Measurements from ENCODE around the gene P2RY8. TPM values are rescaled to one million over a fixed set of nuclear protein-coding genes. Genes with fewer than 3 reads are reported as not detected.

The P2RY8 gene
- total RNA-seq, 4 donors from 2014 or later, result 0.81 to 2.7 (median 1.8) TPM

DNA sequence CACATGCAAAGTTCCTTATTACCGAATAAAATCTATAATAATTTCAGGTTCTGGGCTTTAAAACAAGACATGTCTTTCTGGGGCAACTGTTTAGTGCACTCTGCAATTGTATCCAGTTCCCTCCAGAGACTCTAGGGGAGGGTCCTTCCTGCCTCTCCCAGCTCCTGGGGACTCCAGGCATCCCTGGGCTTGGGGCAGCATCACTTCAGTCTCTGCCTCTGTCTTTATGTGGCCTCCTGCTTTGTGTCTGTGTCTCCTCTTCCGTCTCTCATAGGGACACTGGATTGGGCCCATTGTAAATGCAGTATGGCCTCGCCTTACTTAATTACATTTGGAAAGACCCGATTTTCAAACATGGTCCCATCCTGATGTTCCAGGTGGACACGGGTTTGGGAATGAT, 73.4 kb downstream of the P2RY8 start:
- no peaks in the 10 kb centered on the region for H3K36me3 ChIP-seq
- no peaks in the 10 kb centered on the region for H3K4me1 ChIP-seq
- no peak for ATAC-seq
- no peak overlapping the region for H3K4me3 ChIP-seq
- no peaks in the 10 kb centered on the region for H3K9me3 ChIP-seq
- peak overlapping the region in 1 of 4 donors; percentile 41 for H3K27ac ChIP-seq
- peaks cover 56% of the 10 kb centered on the region for H3K27me3 ChIP-seq
- WGBS, 2 donors (ENCODE audit: low coverage in 1 of 2), result 68 to 83% methylated on average over 2 to 4 of the region's 5 CpGs
- TF ChIP-seq EP300 (IDR thresholded peaks at IDR 0.05), result no peak
- TF ChIP-seq POLR2AphosphoS5 (IDR thresholded peaks at IDR 0.05), result no peak
- no peak for TF ChIP-seq POLR2A (IDR thresholded peaks at IDR 0.05)
- TF ChIP-seq, protein P1, sequence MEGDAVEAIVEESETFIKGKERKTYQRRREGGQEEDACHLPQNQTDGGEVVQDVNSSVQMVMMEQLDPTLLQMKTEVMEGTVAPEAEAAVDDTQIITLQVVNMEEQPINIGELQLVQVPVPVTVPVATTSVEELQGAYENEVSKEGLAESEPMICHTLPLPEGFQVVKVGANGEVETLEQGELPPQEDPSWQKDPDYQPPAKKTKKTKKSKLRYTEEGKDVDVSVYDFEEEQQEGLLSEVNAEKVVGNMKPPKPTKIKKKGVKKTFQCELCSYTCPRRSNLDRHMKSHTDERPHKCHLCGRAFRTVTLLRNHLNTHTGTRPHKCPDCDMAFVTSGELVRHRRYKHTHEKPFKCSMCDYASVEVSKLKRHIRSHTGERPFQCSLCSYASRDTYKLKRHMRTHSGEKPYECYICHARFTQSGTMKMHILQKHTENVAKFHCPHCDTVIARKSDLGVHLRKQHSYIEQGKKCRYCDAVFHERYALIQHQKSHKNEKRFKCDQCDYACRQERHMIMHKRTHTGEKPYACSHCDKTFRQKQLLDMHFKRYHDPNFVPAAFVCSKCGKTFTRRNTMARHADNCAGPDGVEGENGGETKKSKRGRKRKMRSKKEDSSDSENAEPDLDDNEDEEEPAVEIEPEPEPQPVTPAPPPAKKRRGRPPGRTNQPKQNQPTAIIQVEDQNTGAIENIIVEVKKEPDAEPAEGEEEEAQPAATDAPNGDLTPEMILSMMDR (IDR thresholded peaks at IDR 0.05), result no peak

DNA sequence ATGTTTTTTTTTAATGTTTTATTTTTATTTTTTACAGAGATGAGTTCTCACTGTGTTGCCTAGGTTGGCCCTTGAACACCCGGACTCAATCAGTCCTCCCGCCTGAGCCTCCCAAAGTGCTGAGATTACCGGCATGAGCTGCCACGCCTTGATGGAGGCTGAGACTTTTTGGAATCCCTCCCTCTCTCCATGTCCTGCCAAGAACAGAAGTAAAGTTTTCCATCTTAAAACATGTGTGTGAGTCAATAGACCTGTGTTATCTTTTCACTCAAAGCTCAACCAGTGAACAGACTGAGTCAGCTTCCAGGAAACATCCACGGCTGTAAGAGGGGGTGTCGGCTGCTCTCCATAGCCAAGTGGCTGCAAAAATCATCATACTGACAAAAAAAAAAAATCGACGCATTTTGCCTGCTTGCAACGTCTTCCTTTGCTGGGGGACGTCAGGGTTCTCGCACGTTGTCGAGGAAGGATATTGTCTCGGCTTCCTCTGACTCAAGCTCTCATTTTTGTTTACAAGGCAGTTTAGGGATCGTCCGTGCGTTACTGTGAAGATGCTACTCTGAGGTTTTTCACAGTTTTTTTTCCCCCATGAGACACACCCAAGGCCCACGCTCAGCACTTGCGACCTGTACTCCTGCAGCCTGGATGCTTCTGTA, 74.3 kb downstream of the P2RY8 start:
- Histone ChIP-seq H3K27ac (peak overlapping the region in 2 of 4 donors; percentile 41 to 42), H3K4me3 (no peak overlapping the region), H3K4me1 (no peaks in the 10 kb centered on the region), H3K27me3 (peaks cover 48% of the 10 kb centered on the region), H3K9me3 (no peaks in the 10 kb centered on the region), H3K36me3 (no peaks in the 10 kb centered on the region)
- no peak for TF ChIP-seq POLR2AphosphoS5 (IDR thresholded peaks at IDR 0.05)
- peak; percentile 58 for ATAC-seq
- WGBS, 2 donors (ENCODE audit: low coverage in 1 of 2), result 43 to 67% methylated on average over 16 to 18 of the region's 19 CpGs

DNA sequence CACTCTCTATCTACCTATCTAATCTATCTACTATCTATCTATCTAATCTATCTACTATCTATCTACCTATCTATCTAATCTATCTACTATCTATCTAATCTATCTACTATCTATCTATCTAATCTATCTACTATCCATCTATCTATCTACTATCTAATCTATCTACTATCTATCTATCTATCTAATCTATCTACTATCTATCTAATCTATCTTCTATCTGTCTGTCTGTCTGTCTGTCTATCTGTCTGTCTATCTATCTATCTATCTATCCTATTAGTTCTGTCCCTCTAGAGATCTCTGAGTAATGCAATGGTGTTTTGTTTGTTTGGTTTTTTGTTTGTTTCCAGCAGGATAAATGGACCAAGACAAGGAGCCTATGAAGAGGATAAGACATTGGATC, 74.9 kb downstream of the P2RY8 start:
- Histone ChIP-seq H3K36me3 (no peaks in the 10 kb centered on the region), H3K4me3 (no peak overlapping the region), H3K4me1 (no peaks in the 10 kb centered on the region), H3K27me3 (peaks cover 42% of the 10 kb centered on the region), H3K27ac (no peak overlapping the region), H3K9me3 (no peaks in the 10 kb centered on the region)
- TF ChIP-seq POLR2A (IDR thresholded peaks at IDR 0.05), result no peak
- no peak for TF ChIP-seq POLR2AphosphoS5 (IDR thresholded peaks at IDR 0.05)
- TF ChIP-seq EP300 (IDR thresholded peaks at IDR 0.05), result no peak
- TF ChIP-seq, protein P1 (IDR thresholded peaks at IDR 0.05), result no peak
- ATAC-seq, result no peak

DNA sequence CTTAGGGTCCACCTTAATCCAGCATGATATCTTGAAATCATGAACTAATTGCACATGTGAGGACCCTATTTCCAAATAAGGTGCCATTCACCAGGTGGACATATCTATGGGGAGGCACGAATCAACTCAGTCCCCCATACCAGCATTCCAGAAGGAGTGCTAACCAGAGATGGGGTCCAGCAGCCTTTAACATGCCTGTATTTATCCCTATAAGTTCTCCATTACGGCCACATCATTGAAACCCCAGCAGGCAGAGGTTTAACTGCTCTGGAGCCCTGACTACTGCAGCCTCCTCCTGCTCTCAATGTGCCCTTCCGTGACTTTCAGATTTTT, 81.1 kb downstream of the P2RY8 start:
- no peak for ATAC-seq
- no peaks in the 10 kb centered on the region for H3K36me3 ChIP-seq
- peaks cover 0 to 22% (median 12%) of the 10 kb centered on the region in 3 donors for H3K4me1 ChIP-seq
- no peak overlapping the region for H3K27ac ChIP-seq
- 33 to 55% methylated on average over 1 to 3 of the region's 3 CpGs for WGBS, 2 donors (ENCODE audit: low coverage in 1 of 2)
- H3K9me3 ChIP-seq, result no peaks in the 10 kb centered on the region
- TF ChIP-seq, protein P1 (IDR thresholded peaks at IDR 0.05), result no peak
- TF ChIP-seq POLR2AphosphoS5 (IDR thresholded peaks at IDR 0.05) (no peak), EP300 (IDR thresholded peaks at IDR 0.05) (no peak), POLR2A (IDR thresholded peaks at IDR 0.05) (no peak)
- no peak overlapping the region for H3K4me3 ChIP-seq
- H3K27me3 ChIP-seq, result no peaks in the 10 kb centered on the region

DNA sequence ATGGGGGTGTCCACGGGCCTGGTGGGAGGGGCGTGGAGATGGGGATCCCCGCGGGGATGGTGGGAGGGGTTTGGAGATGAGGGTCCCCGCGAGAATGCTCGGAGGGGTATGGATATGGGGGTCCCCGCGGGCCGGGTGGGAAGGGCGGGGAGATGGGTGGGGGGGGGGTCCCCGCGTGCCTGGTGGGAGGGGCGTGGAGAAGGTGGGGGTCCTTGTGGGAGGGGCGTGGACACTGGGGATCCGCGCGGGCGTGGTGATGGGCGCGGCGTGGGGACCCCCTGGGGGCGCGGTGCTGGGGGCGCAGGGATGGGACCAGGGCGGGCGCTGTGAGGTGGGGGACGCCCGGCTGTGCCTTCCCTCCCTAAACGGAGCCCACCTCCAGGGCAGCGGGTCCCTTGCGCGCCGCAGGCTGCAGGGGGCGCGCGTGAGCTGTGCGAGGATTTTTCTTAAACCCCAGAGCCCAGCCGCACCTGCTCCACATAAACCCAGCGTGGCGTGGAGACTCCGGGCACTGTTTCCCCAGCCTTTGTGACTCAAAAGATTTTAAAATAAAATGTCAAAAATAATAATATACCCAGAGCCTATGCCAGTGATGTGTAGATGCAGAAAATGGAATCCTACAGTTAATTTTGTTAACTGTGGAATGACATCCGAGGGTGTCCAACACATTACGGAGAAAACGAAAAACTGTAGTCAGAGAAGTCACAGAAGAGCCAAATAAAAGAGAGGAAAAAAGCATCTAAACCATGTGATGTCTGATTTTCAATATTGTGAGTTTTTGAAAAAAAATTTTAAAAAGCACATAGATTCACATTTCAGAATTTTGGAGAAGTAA, 82.8 kb downstream of the P2RY8 start:
- no peak for TF ChIP-seq EP300 (IDR thresholded peaks at IDR 0.05)
- TF ChIP-seq, protein P1 (IDR thresholded peaks at IDR 0.05), result peak in 3 of 4 experiments; percentile 95 to 100 (median 96)
- TF ChIP-seq POLR2AphosphoS5 (IDR thresholded peaks at IDR 0.05), result no peak
- Histone ChIP-seq H3K27me3 (no peaks in the 10 kb centered on the region), H3K27ac (peak overlapping the region; percentile 48 to 98 (median 94)), H3K36me3 (no peaks in the 10 kb centered on the region), H3K9me3 (no peaks in the 10 kb centered on the region), H3K4me1 (peaks cover 0 to 35% (median 13%) of the 10 kb centered on the region in 3 donors), H3K4me3 (peak overlapping the region; percentile 73 to 74)
- peak; percentile 52 for ATAC-seq
- WGBS, 2 donors (ENCODE audit: low coverage in 1 of 2), result 4 to 18% methylated on average over 5 to 27 of the region's 45 CpGs

Data from gastroesophageal sphincter (tissue), 4 donors.